H1 (cell line): ENCODE measurements around the gene GRIPAP1. TPM values are rescaled to one million over a fixed set of nuclear protein-coding genes. Genes with fewer than 3 reads are reported as not detected.

Experiments
- CTCF ChIA-PET: fragments of 300-600 bp; sonication (Branson Sonifier 250); formaldehyde crosslinking; loops from one replicate; lab custom pipeline; 2021; ENCODE audit not compliant: partially characterized antibody; lab: Charles Lee
- POLR2A ChIA-PET: fragments of 300-600 bp; sonication (Branson Sonifier 250); formaldehyde crosslinking; loops from one replicate; lab custom pipeline; 2021; ENCODE audit warnings: inconsistent platforms; ENCODE audit not compliant: partially characterized antibody; lab: Charles Lee
- DNase-seq, 2 experiments: peaks; one replicate each; pipeline versions ENCODE4 v3.0.0 to v3.0.0-alpha.2; 2010 to 2022; ENCODE audit warnings: low spot score in 2 of 2, low read depth in 1 of 2, mixed read lengths in 1 of 2
- FAIRE-seq: peaks from 2 replicates; lab custom pipeline; 2011; peaks lifted over from hg19 to GRCh38; lab: Jason Lieb, UNC
- H2AFZ ChIP-seq: 2 replicates; pipeline ENCODE4 v1.8.1; 2012; ENCODE audit warnings: low read length, inconsistent platforms
- H2AK5ac ChIP-seq: 2 replicates; pipeline ENCODE4 v1.6.1; 2013; ENCODE audit warnings: low read depth, low read length
- H2BK120ac ChIP-seq: replicated peaks from 2 replicates; pipeline ENCODE3; 2013; ENCODE audit warnings: low read depth, low read length, inconsistent platforms
- H2BK12ac ChIP-seq: 2 replicates; pipeline ENCODE4 v1.6.1; 2013; ENCODE audit warnings: low read depth, low read length
- H2BK15ac ChIP-seq: 2 replicates; pipeline ENCODE4 v1.6.1; 2013; ENCODE audit warnings: low read length
- H2BK20ac ChIP-seq: 2 replicates; pipeline ENCODE4 v1.6.1; 2013; ENCODE audit warnings: low read length
- H2BK5ac ChIP-seq: 2 replicates; pipeline ENCODE4 v1.6.1; 2013; ENCODE audit warnings: low read depth, low read length
- H3K14ac ChIP-seq: 2 replicates; pipeline ENCODE4 v1.6.1; 2013; ENCODE audit warnings: inconsistent platforms; ENCODE audit not compliant: insufficient read length
- H3K18ac ChIP-seq: 2 replicates; pipeline ENCODE4 v1.6.1; 2013; ENCODE audit warnings: low read length; ENCODE audit errors: extremely low read depth
- H3K23ac ChIP-seq: 2 replicates; pipeline ENCODE4 v1.6.1; 2013; ENCODE audit warnings: inconsistent platforms; ENCODE audit not compliant: insufficient read length
- H3K23me2 ChIP-seq: 2 replicates; pipeline ENCODE4 v1.6.1; 2013; ENCODE audit warnings: low read depth, low read length
- H3K27ac ChIP-seq: 2 replicates; pipeline ENCODE4 v1.6.1; 2011; ENCODE audit warnings: low read depth, low read length, inconsistent platforms
- H3K27me3 ChIP-seq, 4 experiments: replicated peaks in 1 of 4; 1 replicate in 1 of 4; 2 replicates in 3 of 4; pipeline versions ENCODE4 v1.6.1 to v1.8.1; 2011 to 2013; ENCODE audit warnings: low read length in 3 of 4, mild to moderate bottlenecking in 3 of 4, inconsistent platforms in 2 of 4, mixed read lengths in 2 of 4, moderate library complexity in 1 of 4; ENCODE audit not compliant: control insufficient read depth in 3 of 4, insufficient read depth in 3 of 4; ENCODE audit errors: extremely low read depth in 1 of 4
- H3K36me3 ChIP-seq, 4 experiments: 2 replicates each; pipeline versions ENCODE4 v1.6.1 to v1.8.1; 2011 to 2013; ENCODE audit warnings: mild to moderate bottlenecking in 4 of 4, low read length in 3 of 4, moderate library complexity in 2 of 4, control low read depth in 1 of 4, inconsistent platforms in 1 of 4; ENCODE audit not compliant: insufficient read depth in 4 of 4, control insufficient read depth in 2 of 4
- H3K4ac ChIP-seq: replicated peaks from 2 replicates; pipeline ENCODE3; 2013; ENCODE audit warnings: low read length, low read depth, mixed read lengths, inconsistent platforms; ENCODE audit not compliant: insufficient read length
- H3K4me1 ChIP-seq, 4 experiments: replicated peaks in 1 of 4; 1 replicate in 1 of 4; 2 replicates in 3 of 4; pipeline versions ENCODE4 v1.6.1 to v1.8.1; 2011 to 2013; ENCODE audit warnings: low read length in 3 of 4, inconsistent platforms in 2 of 4, mixed read lengths in 1 of 4; ENCODE audit not compliant: insufficient read depth in 4 of 4, control insufficient read depth in 3 of 4
- H3K4me2 ChIP-seq, 2 experiments: 2 replicates each; pipeline versions ENCODE4 v1.6.1 to v1.8.1; 2011 to 2013; ENCODE audit warnings: low read depth in 2 of 2, low read length in 2 of 2, control low read depth in 1 of 2, inconsistent platforms in 1 of 2, mild to moderate bottlenecking in 1 of 2; ENCODE audit not compliant: insufficient read depth in 1 of 2
- H3K4me3 ChIP-seq, 4 experiments: fragments of 200-600, 300-600 bp in 1 of 4; sonication (generic), shearing (Covaris generic), sonication (Bioruptor Twin) in 1 of 4; 2 replicates each; pipeline versions ENCODE4 v1.5.1 to v1.8.1; 2011 to 2016; ENCODE audit warnings: low read length in 4 of 4, low read depth in 3 of 4, control low read depth in 2 of 4, inconsistent platforms in 2 of 4, mild to moderate bottlenecking in 2 of 4, mixed read lengths in 1 of 4, moderate library complexity in 1 of 4; ENCODE audit not compliant: insufficient read depth in 2 of 4; ENCODE audit errors: extremely low read depth in 1 of 4
- H3K56ac ChIP-seq: replicated peaks from 2 replicates; pipeline ENCODE3; 2013; ENCODE audit warnings: low read depth, mild to moderate bottlenecking, mixed read lengths, low read length, inconsistent platforms; ENCODE audit not compliant: insufficient read length
- H3K79me1 ChIP-seq: 2 replicates; pipeline ENCODE4 v1.6.1; 2013; ENCODE audit warnings: low read depth, low read length, control low read depth
- H3K79me2 ChIP-seq, 2 experiments: 2 replicates each; pipeline versions ENCODE4 v1.6.1 to v1.8.1; 2012 to 2013; ENCODE audit warnings: low read length in 2 of 2, mild to moderate bottlenecking in 2 of 2, inconsistent platforms in 1 of 2; ENCODE audit not compliant: insufficient read depth in 2 of 2, control insufficient read depth in 1 of 2
- H3K9ac ChIP-seq, 4 experiments: replicated peaks in 1 of 4; 1 replicate in 1 of 4; 2 replicates in 3 of 4; pipeline versions ENCODE4 v1.6.1 to v1.8.1; 2011 to 2013; ENCODE audit warnings: low read depth in 3 of 4, low read length in 3 of 4, control low read depth in 2 of 4, mild to moderate bottlenecking in 2 of 4, moderate library complexity in 2 of 4, inconsistent platforms in 1 of 4; ENCODE audit errors: extremely low read depth in 1 of 4
- H3K9me3 ChIP-seq, 2 experiments: 2 replicates each; pipeline versions ENCODE4 v1.6.1 to v1.8.1; 2012 to 2013; ENCODE audit warnings: mild to moderate bottlenecking in 2 of 2, moderate library complexity in 2 of 2, control low read depth in 1 of 2, inconsistent platforms in 1 of 2, low read depth in 1 of 2, low read length in 1 of 2, mixed read lengths in 1 of 2; ENCODE audit not compliant: insufficient read depth in 2 of 2
- H4K20me1 ChIP-seq, 2 experiments: replicated peaks in 1 of 2; 2 replicates each; pipeline versions ENCODE3 to v1.8.1; 2011 to 2013; ENCODE audit warnings: inconsistent platforms in 2 of 2, low read length in 2 of 2, mild to moderate bottlenecking in 1 of 2; ENCODE audit not compliant: insufficient read depth in 2 of 2, control insufficient read depth in 1 of 2
- H4K5ac ChIP-seq: 2 replicates; pipeline ENCODE4 v1.6.1; 2013; ENCODE audit warnings: low read length, low read depth, mixed read lengths, inconsistent platforms; ENCODE audit not compliant: insufficient read length
- H4K8ac ChIP-seq: 2 replicates; pipeline ENCODE4 v1.8.0; 2013; ENCODE audit warnings: mild to moderate bottlenecking, moderate library complexity, low read length, inconsistent platforms; ENCODE audit not compliant: insufficient read depth; ENCODE audit errors: extremely low read depth
- H4K91ac ChIP-seq: replicated peaks from 2 replicates; pipeline ENCODE3; 2013; ENCODE audit warnings: low read length, mixed read lengths, inconsistent platforms; ENCODE audit not compliant: insufficient read length
- ATF3 ChIP-seq: IDR thresholded peaks from 2 replicates; pipeline ENCODE4 v1.6.1; 2011; ENCODE audit warnings: low read depth, mild to moderate bottlenecking, low read length; ENCODE audit not compliant: insufficient read depth
- BACH1 ChIP-seq: IDR thresholded peaks from 2 replicates; pipeline ENCODE4 v1.6.1; 2012; ENCODE audit warnings: low read length, improper control_type of control experiment
- BCL11A ChIP-seq, 2 experiments: IDR thresholded peaks; one replicate each; pipeline ENCODE4 v1.6.1; 2011; ENCODE audit warnings: low read depth in 2 of 2, low read length in 2 of 2, mild to moderate bottlenecking in 2 of 2
- CEBPB ChIP-seq: IDR thresholded peaks from 2 replicates; pipeline ENCODE4 v1.6.1; 2012; ENCODE audit warnings: low read depth, low read length
- CHD1 ChIP-seq: IDR thresholded peaks from 2 replicates; pipeline ENCODE4 v1.6.1; 2012; ENCODE audit warnings: low read depth, low read length, improper control_type of control experiment
- HDAC6 ChIP-seq: IDR thresholded peaks from one replicate; pipeline ENCODE4 v1.7.1; 2012; ENCODE audit warnings: low read depth, mild to moderate bottlenecking, inconsistent platforms, low read length, moderate library complexity
- JUN ChIP-seq: IDR thresholded peaks from 2 replicates; pipeline ENCODE4 v1.6.1; 2011; ENCODE audit warnings: low read depth, mild to moderate bottlenecking, improper control_type of control experiment, low read length
- MAX ChIP-seq: IDR thresholded peaks from 2 replicates; pipeline ENCODE4 v1.6.1; 2012; ENCODE audit warnings: inconsistent platforms
- NRF1 ChIP-seq: IDR thresholded peaks from 2 replicates; pipeline ENCODE4 v1.6.1; 2011; ENCODE audit warnings: mild to moderate bottlenecking, low read depth, low read length, improper control_type of control experiment
- POLR2AphosphoS5 ChIP-seq: IDR thresholded peaks from 2 replicates; pipeline ENCODE4 v1.6.1; 2011; ENCODE audit warnings: low read depth, low read length
- POU5F1 ChIP-seq: IDR thresholded peaks from 2 replicates; pipeline ENCODE4 v1.6.1; 2011; ENCODE audit warnings: low read depth, mild to moderate bottlenecking, low read length, moderate library complexity
- WGBS, 2 experiments: shearing (Covaris generic) in 1 of 2; methylation state at CpG; one replicate each; pipeline versions ENCODE4 v1.1.6 to v1.1.7; 2013 to 2015; ENCODE audit warnings: low lambda C conversion rate in 2 of 2, mixed read lengths in 2 of 2, inconsistent platforms in 1 of 2, low coverage in 1 of 2, missing lambda C conversion rate in 1 of 2; ENCODE audit not compliant: insufficient replicate concordance in 2 of 2, insufficient coverage in 1 of 2, insufficient read length in 1 of 2; ENCODE audit errors: extremely low coverage in 1 of 2, missing lambda C conversion rate in 1 of 2; 5-methylcytosine and 5-hydroxymethylcytosine counted together
- polyA plus RNA-seq, 7 experiments: library from polyadenylated mRNA; depleted of rRNA in 3 of 7; stranded (reverse) in 5 of 7; unstranded in 2 of 7; fragments of >200 nt in 5 of 7; fragments of 200-250 nt in 2 of 7; gene quantifications; 1 replicate in 5 of 7; 2 replicates in 1 of 7; 4 replicates in 1 of 7; pipeline versions ENCODE4 v1.2.1 to v1.2.3, GENCODE V29; 2011 to 2013; ENCODE audit warnings: missing spikeins in 2 of 7, mixed read lengths in 2 of 7
- total RNA-seq: library from RNA; stranded (reverse); fragmentation: NEBNext Ultra II Directional; extraction: Animal tissue kit (Norgen Biotek cat#: 25700); gene quantifications from 2 replicates; pipeline ENCODE4 v1.2.1, GENCODE V29; 2021

The GRIPAP1 gene
- total and polyA plus RNA-seq, 2 of the 8 experiments (the other 6 are each of a cell fraction or from before 2014, with no cell fraction given), result 21.6 to 55.9 TPM

GRCh38 chrX:48975541-48975940 lies 26.5 kb downstream of the GRIPAP1 start:
- no peak overlapping the region for H2BK20ac ChIP-seq
- CTCF ChIA-PET, result interaction anchor here (1.1 kb wide), 1 partner anchor 23 kb away, joined by 3 read pairs; no protein-coding TSS in a partner anchor
- H3K23me2 ChIP-seq, result peaks cover 4% of the 10 kb centered on the region; the same call in 1 of the 2 replicates
- TF ChIP-seq JUN, result no peak
- TF ChIP-seq ATF3, result no peak
- TF ChIP-seq MAX, result no peak
- no peak for TF ChIP-seq POLR2AphosphoS5
- TF ChIP-seq BACH1, result no peak
- TF ChIP-seq CHD1, result no peak
- no peak for TF ChIP-seq NRF1
- no peak for TF ChIP-seq POU5F1
- TF ChIP-seq HDAC6, result no peak
- no peak for TF ChIP-seq BCL11A (IDR thresholded peaks at IDR 0.05; ENCODE audit: low read depth in 2 of 2, low read length in 2 of 2)
- TF ChIP-seq CEBPB, result no peak

More at GRCh38 chrX:48975541-48975940, 26.5 kb downstream of the GRIPAP1 start:
- H3K79me1 ChIP-seq, result no peaks in the 10 kb centered on the region
- no peak overlapping the region for H4K91ac ChIP-seq
- no peak overlapping the region for H3K18ac ChIP-seq
- H3K4me2 ChIP-seq, result no peak overlapping the region
- no peaks in the 10 kb centered on the region for H3K27me3 ChIP-seq
- FAIRE-seq (no peak), DNase-seq (no peak)
- no peak overlapping the region for H3K4ac ChIP-seq
- H3K9me3 ChIP-seq, result no peaks in the 10 kb centered on the region
- H2AK5ac ChIP-seq, result no peak overlapping the region
- H2BK5ac ChIP-seq, result no peak overlapping the region
- no peak overlapping the region for H3K14ac ChIP-seq
- H2BK15ac ChIP-seq, result no peak overlapping the region
- H3K23ac ChIP-seq, result no peak overlapping the region
- 0 out of 7 replicates have a peak, but pooled peaks cover 0 to 3% (median 0%) of the 10 kb centered on the region in 4 experiments for H3K4me1 ChIP-seq
- H3K56ac ChIP-seq, result no peak overlapping the region
- no peak overlapping the region for H3K4me3 ChIP-seq
- H4K5ac ChIP-seq, result no peak overlapping the region
- H4K20me1 ChIP-seq, result peaks cover 2 to 4% of the 10 kb centered on the region in 2 experiments
- no peak overlapping the region for H2BK120ac ChIP-seq
- no peak overlapping the region for H2AFZ ChIP-seq
- H2BK12ac ChIP-seq, result no peak overlapping the region
- H3K9ac ChIP-seq, result no peak overlapping the region
- H3K79me2 ChIP-seq, result no peaks in the 10 kb centered on the region
- no peak overlapping the region for H3K27ac ChIP-seq
- 93 to 100% methylated on average over 2 to 5 of the region's 5 CpGs for WGBS, 2 experiments
- H3K36me3 ChIP-seq, result peaks cover 2 to 35% (median 19%) of the 10 kb centered on the region in 4 experiments; a peak in 5 of 8 replicates
- POLR2A ChIA-PET, result interaction anchor here (0.9 to 9.0 kb wide), 6 partner anchors 12 to 131 kb away, joined by 3 to 70 read pairs (median 4); partner anchors contain the start of gene OTUD5
- no peak overlapping the region for H4K8ac ChIP-seq
